Ishikawa (cell line): ENCODE data around the gene DCC.

ENCODE experiments used
- CEBPB ChIP-seq: IDR thresholded peaks from 2 replicates; pipeline ENCODE4 v1.6.1; 2012
- CREB1 ChIP-seq: IDR thresholded peaks from 2 replicates; pipeline ENCODE4 v1.6.1; 2012; ENCODE audit warnings: low read depth
- EGR1 ChIP-seq: IDR thresholded peaks from 2 replicates; pipeline ENCODE4 v1.6.1; 2012
- EP300 ChIP-seq: IDR thresholded peaks from 2 replicates; pipeline ENCODE4 v1.6.1; 2012; ENCODE audit warnings: borderline replicate concordance
- FOXM1 ChIP-seq: IDR thresholded peaks from 2 replicates; pipeline ENCODE4 v1.6.1; 2012; ENCODE audit warnings: low read depth, borderline replicate concordance
- NFIC ChIP-seq: IDR thresholded peaks from 2 replicates; pipeline ENCODE4 v1.6.1; 2012
- RAD21 ChIP-seq: IDR thresholded peaks from 2 replicates; pipeline ENCODE4 v1.6.1; 2012; ENCODE audit warnings: low read depth
- TAF1 ChIP-seq: IDR thresholded peaks from 2 replicates; pipeline ENCODE4 v1.6.1; 2012; ENCODE audit warnings: low read depth, mild to moderate bottlenecking
- TCF12 ChIP-seq: IDR thresholded peaks from 2 replicates; pipeline ENCODE4 v1.6.1; 2012; ENCODE audit warnings: low read depth
- TEAD4 ChIP-seq: IDR thresholded peaks from 2 replicates; pipeline ENCODE4 v1.6.1; 2012
- YY1 ChIP-seq: IDR thresholded peaks from 2 replicates; pipeline ENCODE4 v1.6.1; 2012; ENCODE audit warnings: low read depth
- ZBTB7A ChIP-seq: IDR thresholded peaks from 2 replicates; pipeline ENCODE4 v1.6.1; 2012; ENCODE audit warnings: low read depth
- TF ChIP-seq, protein P1 (sequence below): IDR thresholded peaks from 2 replicates; pipeline ENCODE4 v1.6.1; 2012
- TF ChIP-seq, protein P2 (sequence below): IDR thresholded peaks from 2 replicates; pipeline ENCODE4 v1.6.1; 2012; ENCODE audit warnings: low read depth, mild to moderate bottlenecking
- TF ChIP-seq, protein P3 (sequence below): IDR thresholded peaks from 2 replicates; pipeline ENCODE4 v1.6.1; 2012

Gene DCC

DNA sequence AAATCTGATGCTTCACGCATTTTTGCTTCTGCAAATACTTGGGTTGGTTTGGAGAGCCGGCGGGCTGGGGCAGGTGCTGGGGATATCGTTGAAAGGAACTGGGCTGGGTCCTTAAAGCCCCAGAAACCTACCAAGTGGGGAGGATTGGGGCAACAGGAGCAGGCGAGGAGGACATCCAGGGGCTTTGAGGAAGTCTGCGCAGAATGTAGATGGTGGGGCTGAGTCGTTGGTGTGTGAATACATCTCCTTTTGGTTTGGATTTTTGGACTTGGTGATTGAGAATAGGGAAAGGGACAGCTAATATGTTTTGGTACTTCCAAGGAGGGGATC, 1.1 kb downstream of the DCC start:
- TF ChIP-seq, protein P1, sequence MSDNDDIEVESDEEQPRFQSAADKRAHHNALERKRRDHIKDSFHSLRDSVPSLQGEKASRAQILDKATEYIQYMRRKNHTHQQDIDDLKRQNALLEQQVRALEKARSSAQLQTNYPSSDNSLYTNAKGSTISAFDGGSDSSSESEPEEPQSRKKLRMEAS = no peak
- no peak for TF ChIP-seq CREB1
- TF ChIP-seq TAF1 = no peak
- TF ChIP-seq ZBTB7A = no peak

DNA sequence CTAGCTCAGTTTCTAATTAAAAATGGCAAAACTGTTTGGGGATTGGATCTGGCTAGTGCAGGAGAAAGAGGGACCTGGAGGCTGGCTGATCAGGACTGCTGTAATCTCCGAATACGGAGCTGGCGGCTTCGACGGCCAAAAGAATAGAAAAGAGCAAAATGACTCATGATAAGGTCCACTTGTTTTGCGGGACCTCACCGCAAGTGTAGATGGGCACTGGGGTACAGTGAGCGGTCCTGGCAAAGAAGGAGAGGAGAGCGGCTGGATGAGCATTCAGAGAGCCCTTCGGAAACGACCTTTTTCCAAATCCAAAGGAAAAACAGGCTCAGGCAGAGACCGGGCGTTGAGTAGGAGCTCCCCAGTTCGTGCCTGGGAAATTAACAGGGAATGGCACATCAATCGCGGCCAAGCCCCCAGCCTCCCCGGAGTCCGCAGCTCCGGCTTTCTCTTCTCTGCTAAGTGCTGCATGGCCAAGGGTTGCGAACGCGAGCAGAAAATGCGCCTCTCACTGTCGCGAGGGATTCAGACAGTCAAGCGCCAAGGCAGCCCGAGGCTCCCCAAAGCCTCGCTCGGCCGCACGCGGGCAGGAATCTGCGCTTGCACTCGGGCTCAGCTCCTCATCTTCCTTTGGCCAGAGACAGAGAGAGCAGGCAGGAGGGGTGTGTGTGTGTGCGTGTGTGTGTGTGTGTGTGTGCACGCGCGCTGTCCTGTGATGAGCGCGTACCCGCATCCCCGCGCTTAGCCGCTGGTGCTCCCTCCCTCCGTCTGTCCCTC, 1.8 kb downstream of the DCC start:
- TF ChIP-seq, protein P1 = no peak
- TF ChIP-seq NFIC (no peak), TAF1 (no peak), YY1 (no peak), FOXM1 (no peak), ZBTB7A (no peak), RAD21 (no peak), TEAD4 (no peak), TCF12 (no peak), EP300 (no peak), CREB1 (no peak), EGR1 (no peak), CEBPB (no peak)
- TF ChIP-seq, protein P2, sequence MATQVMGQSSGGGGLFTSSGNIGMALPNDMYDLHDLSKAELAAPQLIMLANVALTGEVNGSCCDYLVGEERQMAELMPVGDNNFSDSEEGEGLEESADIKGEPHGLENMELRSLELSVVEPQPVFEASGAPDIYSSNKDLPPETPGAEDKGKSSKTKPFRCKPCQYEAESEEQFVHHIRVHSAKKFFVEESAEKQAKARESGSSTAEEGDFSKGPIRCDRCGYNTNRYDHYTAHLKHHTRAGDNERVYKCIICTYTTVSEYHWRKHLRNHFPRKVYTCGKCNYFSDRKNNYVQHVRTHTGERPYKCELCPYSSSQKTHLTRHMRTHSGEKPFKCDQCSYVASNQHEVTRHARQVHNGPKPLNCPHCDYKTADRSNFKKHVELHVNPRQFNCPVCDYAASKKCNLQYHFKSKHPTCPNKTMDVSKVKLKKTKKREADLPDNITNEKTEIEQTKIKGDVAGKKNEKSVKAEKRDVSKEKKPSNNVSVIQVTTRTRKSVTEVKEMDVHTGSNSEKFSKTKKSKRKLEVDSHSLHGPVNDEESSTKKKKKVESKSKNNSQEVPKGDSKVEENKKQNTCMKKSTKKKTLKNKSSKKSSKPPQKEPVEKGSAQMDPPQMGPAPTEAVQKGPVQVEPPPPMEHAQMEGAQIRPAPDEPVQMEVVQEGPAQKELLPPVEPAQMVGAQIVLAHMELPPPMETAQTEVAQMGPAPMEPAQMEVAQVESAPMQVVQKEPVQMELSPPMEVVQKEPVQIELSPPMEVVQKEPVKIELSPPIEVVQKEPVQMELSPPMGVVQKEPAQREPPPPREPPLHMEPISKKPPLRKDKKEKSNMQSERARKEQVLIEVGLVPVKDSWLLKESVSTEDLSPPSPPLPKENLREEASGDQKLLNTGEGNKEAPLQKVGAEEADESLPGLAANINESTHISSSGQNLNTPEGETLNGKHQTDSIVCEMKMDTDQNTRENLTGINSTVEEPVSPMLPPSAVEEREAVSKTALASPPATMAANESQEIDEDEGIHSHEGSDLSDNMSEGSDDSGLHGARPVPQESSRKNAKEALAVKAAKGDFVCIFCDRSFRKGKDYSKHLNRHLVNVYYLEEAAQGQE = no peak
- TF ChIP-seq, protein P3, sequence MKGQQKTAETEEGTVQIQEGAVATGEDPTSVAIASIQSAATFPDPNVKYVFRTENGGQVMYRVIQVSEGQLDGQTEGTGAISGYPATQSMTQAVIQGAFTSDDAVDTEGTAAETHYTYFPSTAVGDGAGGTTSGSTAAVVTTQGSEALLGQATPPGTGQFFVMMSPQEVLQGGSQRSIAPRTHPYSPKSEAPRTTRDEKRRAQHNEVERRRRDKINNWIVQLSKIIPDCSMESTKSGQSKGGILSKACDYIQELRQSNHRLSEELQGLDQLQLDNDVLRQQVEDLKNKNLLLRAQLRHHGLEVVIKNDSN = no peak

DNA sequence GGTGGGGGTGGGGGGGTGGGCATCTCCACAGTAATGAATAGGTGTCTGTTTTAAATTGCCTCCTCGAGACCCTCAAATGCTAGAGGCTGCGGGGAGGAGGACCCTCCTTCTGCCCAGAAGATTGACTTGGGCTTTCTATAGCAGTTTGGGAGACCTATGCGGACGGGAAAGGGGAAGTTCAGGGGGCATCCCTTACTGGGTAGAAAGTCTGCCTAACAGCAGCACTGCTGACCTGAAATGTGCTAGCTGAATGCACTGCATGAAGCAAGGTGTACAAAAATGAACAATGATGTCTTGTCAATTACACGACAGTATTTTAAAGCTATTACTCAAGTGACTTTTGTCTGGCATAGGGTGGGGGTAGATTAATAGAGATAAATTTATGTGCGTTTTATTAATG, 2.5 kb downstream of the DCC start:
- TF ChIP-seq, protein P1 = no peak
- no peak for TF ChIP-seq EP300
- TF ChIP-seq, protein P2 = no peak
- TF ChIP-seq CREB1 = no peak
- no peak for TF ChIP-seq CEBPB
- TF ChIP-seq, protein P3 = no peak
- TF ChIP-seq YY1 = no peak
- no peak for TF ChIP-seq TAF1
- TF ChIP-seq RAD21 = no peak
- TF ChIP-seq NFIC = no peak
- no peak for TF ChIP-seq FOXM1
- no peak for TF ChIP-seq ZBTB7A
- no peak for TF ChIP-seq EGR1

DNA sequence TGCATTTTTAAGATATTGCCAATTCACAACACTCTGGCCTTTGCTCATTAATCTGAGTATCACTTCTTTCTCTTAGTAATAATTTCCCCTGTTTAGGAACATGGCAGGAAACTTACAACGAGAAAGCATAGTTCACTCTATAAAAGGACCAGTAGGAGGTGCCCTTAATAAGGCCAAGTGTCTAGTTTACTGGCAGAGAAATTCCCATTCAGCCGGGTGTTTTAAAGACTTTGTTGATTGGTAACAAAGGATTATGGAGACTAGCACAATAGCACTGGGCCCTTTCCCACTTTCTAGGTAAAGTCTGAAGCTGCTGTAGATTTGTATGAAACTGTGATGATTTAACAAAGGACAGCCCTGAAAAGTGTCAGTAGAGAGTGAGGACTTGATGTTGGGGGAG, 3.1 kb downstream of the DCC start:
- TF ChIP-seq RAD21 (no peak), CEBPB (no peak), TAF1 (no peak), FOXM1 (no peak), TCF12 (no peak), NFIC (no peak), YY1 (no peak)
- TF ChIP-seq, protein P3 = no peak

DNA sequence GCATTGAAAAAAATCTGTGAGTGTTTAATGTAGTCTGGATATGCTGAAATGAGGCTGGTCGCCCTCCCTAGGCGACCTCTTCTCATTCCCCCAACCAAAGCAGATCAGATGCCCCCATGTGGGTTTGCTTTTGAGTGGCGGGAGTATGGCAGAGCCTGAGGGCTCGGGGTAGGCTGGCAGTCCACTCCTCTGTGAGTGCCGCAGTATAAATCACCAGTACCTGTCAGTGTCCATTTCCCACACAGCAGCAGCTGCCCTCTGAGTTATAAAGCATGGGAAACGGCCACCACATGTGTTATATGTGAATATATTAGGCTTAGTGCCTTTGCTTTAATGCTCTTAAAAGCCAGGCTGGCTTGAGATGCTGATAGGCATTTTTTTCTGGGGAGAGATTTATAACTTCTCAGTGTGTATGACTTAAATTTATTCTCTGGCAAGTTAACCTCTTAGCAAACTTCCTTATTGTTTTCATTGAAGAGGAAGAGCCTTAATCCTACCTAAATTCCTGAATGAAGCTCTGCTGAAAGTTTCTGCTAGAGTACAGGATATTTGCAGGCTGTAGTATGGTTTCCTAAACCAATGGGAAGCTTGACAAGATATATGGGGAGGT, 3.8 kb downstream of the DCC start:
- no peak for TF ChIP-seq TEAD4

DNA sequence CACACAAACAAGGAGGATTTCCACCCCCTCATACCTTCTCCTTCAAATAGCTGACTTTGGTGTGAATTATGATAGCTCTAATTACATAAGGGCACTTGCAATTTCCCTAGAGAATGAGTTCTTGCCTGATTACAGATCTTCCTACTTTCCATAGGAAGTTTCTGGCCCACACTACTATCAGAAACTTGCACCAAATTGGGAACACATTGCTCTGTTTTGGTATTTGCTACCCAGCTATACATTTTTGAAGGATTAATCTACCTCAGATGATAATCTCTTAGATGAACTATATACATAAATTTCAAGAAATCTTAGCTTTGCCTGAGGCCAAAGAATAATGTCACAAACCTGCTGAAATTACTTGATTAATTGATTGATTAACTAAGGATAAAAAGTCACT, 4.9 kb downstream of the DCC start:
- no peak for TF ChIP-seq NFIC
- no peak for TF ChIP-seq TAF1
